HG03432 (cell line): ENCODE measurements around the gene PARD3.
"Not testable (repeated sequence)": the region's sequence is repeated elsewhere in the genome, so short reads cannot be mapped to it uniquely, and the experiment has no call there.

ENCODE experiments used
- ATAC-seq: cut with Tn5 transposase; IDR thresholded peaks from one replicate; pipeline ENCODE4 v1.9.1; 2021; ENCODE audit warnings: mild to moderate bottlenecking, moderate library complexity; ENCODE audit not compliant: unreplicated experiment

The PARD3 gene

DNA sequence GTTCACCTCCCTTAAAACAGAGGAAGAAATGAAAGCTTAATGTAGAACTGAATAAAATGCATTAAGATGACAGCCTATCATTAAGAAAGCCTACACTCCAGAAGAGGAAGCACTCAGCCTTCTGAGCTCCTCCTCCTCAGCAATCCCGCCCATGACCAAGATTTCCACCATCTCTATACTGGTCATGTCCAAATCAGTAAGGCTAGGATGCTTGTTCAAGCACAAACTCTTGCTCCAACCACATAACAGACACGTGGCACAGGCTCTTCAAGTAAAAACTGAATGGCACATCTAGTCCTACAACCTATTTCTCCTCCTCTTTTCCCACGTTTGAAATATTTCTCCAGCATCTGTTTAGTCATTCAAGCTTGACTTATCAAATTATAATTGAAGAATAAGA lies 454.1 kb downstream of the PARD3 start:
- ATAC-seq = no peak

DNA sequence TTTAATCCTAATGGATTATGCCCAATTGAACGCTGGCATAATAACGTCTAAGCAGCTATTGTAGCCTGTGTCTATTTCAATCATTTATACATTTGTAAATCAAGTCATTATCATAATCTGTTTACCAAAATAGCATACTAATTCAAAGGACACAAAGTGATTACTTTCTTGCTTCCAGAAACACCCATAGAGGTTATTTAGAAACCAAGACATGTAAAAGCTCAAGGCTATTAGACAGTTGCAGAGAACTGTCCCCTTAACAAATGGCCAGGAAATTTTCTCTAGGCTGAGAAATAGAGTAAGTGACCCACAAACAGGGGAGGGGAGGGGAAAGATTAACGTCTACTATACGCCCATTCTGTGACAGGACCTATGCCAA lies 455.7 kb downstream of the PARD3 start:
- ATAC-seq = no peak

DNA sequence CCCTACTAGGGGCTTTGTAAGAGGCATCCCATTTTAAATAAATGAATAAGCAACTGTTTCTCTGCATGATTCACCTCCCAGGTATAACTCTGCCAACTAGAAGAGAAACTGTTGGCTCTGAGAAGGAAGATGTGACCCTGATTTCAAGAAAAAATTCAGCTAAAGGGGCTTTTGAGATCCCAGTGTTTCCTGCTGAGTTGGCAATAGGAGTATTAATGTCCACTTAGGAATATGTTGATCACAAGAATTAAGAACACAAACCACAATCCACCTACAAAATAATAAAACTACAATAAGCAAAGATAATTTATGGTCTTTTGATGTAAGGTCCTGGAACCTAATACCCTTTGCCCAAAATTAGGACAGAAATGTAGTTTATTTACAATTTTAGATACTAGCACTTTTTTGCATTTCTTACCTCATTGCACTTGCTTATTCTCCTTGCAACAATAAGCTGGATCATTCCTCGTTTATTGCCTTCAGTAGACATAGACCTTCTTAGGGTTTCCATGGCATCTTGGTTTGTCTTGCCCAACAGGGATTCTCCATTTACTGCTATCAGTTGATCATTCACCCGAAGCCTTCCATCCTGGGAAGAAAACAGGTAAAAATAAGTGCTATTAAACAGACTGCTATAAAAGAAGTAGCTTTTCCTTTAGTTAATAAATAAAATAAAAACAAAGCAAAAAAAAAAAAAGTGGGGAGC lies 456.2 kb downstream of the PARD3 start:
- ATAC-seq = no peak

DNA sequence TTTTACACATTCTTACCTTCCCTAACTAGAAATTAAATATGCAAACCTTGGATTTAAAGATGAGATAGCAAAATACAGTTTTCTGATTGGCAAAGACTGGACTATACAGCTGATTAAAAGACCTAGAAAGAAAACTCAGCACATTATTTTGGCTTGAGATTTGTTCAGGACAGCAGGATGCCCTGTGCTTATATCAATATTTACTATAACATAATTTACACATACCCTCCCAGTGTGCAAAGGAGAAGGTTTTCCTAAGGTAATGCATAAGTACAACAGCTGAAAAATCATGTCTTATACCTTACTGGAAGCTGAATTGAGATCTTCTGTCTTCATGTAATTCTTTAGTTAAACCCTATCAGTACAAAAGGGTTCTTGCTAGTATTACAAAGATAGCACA lies 458.6 kb downstream of the PARD3 start:
- no peak for ATAC-seq

DNA sequence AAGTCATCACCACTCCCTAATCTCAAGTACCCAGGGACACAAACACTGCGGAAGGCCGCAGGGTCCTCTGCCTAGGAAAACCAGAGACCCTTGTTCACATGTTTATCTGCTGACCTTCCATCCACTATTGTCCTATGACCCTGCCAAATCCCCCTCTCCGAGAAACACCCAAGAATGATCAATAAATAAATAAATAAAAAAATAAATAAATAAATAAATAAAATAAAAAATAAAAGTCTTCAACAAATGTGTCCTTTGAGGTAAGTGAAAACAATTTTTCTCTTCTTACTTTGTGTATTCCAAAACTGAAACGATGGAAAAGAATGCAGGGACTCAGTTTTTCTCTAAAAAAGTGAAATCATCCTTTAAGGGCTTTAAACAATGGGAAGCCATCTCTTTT lies 461.6 kb downstream of the PARD3 start:
- ATAC-seq = not testable (repeated sequence)

DNA sequence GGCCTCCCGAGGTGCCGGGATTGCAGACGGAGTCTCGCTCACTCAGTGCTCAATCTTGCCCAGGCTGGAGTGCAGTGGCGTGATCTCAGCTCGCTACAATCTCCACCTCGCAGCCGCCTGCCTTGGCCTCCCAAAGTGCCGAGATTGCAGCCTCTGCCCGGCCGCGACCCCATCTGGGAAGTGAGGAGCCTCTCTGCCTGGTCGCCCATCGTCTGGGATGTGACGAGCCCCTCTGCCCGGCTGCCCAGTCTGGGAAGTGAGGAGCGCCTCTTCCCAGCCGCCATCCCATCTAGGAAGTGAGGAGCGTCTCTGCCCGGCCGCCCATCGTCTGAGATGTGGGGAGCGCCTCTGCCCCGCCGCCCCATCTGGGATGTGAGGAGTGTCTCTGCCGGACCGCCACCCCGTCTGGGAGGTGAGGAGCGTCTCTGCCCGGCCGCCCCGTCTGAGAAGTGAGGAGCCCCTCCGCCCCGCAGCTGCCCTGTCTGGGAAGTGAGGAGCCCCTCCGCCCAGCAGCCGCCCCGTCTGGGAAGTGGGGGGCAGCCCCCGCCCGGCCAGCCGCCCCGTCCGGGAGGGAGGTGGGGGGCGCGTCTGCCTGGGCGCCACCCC lies 462.4 kb downstream of the PARD3 start:
- ATAC-seq = not testable (repeated sequence)

DNA sequence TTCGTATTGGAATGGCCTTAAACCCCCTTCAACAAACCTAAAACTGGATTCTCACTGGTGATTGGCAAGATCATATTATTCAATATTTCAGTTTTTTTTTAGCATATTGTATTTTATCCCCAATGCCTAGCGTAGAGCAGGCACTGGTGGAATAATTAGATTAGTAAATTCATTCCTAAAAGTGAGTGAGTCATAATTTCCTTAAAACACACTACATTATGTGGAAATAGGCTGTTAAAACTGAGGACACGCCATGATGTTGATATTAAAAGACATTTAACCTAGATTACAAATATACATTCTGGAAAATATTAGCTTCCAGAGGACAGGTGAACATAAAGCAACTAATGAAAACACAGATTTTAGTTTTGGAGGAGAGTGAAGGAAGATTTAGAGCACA lies 463.9 kb downstream of the PARD3 start:
- ATAC-seq = no peak

DNA sequence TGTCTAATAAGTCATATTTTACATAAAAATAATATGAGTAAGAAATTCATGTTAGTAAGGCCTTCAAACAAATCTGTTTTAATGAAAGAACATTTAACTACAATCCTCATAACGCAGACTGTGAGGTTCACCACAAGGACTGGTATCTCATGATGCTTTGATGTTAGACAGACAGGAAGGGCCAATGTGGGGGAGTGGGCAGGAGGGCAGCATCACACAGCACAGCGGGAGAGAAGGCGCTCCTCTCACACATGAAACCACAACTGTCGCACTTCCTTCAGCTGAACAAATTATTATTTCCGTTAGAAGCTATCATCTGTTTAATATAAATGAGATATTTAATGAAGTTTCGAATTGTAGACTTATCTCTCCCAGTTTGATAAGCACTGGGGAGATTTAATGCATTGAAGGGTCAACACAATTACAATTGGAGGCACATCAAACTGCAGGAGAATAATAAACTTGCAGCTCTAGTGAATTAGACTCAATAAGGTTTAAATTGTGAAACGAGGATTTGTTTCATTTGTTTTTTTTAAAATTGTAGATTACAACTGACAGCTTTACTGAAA lies 466.1 kb downstream of the PARD3 start:
- no peak for ATAC-seq

DNA sequence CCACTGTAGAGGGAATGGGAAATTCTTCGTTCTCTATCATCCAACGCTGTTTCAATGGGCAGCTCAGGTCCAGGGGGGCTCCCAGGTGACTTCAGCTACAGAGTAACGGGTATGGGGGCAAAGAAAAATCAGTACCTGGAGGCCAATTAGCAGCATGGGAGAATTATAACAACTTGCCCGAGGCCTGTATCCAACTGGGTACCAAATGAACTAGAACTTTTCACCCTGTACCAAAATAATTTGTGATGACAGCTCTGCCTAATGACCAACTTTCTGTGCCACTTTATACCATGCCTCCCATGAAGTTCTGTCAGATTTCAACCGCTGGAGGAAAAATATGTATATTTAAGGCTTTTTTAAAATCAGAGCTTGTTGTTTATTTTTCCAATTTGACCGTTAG lies 467.1 kb downstream of the PARD3 start:
- no peak for ATAC-seq

DNA sequence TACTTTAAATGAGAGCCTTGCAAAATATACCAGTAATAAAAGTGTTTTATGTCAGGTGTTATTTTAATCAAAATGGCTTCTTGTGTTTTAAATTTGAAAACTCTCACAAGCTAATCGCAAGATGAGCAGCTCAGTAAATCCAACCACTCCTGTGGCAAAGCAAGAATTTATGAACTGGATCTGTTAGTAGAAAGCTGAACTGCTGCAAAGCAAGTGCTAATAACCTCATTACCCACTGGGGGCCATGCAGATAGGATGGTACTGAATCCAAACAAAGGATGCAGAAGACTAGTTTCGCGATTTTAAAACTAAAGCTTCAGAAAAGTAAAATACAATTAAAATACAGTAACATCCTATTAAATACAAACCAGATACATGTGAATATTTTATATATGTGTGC lies 468.0 kb downstream of the PARD3 start:
- ATAC-seq = no peak

DNA sequence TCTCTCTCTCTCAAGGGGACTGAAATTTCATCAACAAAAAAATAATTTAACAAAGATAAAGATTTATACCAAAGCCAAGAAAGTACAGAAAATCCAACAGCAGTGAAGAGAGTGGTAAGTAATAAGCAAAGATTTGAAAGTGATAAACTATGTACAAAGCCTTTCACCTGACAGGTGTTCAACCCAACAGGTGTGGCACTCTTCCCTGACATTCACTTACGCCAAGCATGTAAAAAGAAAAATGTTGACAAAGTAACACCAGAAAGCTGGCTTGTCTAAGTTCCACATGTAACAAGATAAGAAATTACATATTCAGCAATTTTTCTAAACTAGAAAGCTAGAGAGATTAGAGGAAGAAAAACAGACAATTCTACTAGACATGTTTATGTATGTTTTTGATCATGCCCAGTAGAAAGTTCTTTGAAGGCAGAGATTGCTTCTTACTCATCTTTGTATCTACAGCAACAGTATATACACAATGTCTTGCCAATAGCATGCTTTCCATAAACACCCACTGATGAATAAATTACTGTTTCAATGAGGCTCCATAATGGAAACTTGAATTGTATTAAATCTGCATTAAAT lies 468.5 kb downstream of the PARD3 start:
- no peak for ATAC-seq

DNA sequence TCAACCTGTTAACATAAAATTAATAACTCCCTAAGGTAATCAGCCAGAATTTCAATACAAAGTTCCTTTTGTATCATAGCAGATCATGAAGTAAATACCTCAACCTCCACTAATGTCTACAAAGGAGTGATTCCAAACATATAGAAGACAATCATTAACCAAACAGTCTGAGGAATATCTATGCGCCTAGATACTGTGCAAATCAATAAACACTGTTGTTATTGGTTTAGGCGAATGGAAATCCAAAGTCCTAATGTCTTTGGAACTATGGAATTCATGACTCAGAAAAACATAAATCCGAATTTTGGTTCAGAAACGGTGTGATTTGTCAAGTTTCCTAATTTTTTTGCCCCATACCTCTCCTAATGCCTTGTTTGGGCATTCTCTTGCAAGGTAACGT lies 469.7 kb downstream of the PARD3 start:
- ATAC-seq = no peak

DNA sequence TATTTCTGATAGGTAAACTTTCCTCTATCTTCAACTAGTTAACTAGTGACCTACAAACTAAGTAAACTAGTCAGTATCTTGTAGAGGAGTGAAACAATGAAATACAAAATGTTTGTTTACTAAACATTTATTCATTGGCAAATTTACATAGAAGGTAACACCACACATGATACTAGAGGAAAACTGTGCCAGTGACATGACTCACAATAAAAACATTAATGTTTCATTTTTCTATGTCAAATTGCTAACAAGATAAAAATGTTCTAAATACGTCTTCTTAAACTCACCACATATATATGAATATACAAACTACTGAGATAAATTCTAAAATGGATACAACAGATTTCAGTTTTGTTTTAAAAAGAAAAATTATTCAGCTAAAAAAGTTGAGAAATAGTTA lies 471.3 kb downstream of the PARD3 start:
- no peak for ATAC-seq

DNA sequence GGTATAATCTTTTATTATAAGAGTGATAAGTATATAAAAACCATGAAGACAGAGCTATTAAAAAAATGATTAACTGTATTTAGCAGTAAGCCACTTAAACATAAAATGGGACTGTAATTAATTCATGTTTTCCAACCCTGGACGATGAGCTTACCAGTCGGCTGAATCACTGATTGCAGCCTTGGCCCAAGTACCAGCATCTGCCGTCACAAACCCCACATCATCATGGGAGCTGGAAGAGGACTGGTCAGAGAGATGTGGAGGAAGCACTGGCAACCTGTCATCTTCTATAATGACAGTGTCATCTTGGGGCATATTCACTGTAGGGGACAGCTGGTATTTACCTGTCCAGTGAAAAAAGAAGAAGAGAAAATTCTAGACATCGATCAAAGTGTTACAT lies 473.6 kb downstream of the PARD3 start:
- ATAC-seq = no peak

DNA sequence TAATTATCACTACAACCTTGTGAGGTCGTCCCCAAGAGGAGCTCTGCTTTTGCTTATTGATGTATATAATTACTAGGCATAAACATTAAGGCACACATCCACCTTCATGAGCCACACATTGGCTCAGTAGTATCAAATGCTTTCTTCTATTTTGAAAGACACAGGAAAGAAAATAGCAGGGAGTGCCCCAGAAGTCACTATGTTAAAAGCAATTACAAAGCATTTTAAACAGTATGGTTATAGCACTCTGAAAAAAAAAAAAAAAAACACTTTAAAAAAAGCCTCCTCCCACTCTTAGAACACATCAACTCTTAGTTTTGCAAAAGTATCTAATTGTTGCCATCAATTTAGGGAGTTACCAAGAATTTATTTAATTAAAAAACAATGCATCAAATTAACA lies 474.2 kb downstream of the PARD3 start:
- ATAC-seq = no peak

DNA sequence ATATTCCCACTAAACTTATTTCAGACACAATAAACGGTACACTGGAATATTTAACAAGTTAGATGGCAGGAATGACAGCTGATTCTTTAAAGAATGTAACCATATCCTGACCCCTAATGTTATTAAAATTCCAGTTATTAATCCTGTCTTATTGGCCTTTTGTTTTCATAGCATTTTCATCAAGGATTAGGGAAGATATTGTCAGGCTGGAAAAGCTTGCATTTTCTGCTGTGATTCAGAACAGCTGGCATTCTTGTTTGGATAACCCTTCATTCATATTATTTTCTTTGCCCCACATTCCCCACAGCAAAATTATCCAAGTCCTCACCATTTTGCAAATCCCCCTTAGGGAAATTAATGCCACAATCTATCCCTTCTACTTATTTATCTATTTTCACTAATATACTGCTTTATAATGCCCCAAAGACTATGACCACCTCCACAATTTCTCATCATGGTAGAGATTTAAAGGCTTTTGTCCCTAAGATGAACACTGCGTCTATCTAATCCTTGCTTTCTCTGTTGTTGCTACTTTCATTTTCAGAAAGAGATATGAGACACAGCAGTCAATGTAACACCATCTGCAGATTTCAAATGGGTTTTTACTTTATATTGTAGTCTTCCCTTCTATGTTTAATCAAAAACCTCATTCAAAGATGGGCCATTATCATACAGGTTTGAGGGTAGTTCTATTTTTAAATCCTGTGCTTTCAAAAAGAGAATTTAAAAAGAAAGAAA lies 475.1 kb downstream of the PARD3 start:
- ATAC-seq = no peak

DNA sequence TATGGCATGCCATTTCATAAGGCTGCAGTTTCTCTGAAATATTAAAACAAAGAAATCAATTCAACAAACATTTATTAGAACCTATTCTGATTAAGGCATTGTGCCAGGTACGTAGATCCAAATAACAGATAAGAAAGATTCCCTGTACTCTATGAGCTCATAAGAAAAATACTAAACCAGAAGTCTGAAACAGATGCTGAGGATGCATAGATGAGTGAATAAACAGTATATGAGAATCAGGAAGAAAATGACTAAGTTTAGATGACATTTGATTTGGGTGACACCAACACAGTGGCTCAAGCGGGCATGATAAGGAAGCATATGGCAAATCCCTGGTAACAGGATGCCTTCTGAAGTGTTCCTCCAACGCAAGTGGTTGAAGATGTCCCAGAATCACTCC lies 477.2 kb downstream of the PARD3 start:
- no peak for ATAC-seq

DNA sequence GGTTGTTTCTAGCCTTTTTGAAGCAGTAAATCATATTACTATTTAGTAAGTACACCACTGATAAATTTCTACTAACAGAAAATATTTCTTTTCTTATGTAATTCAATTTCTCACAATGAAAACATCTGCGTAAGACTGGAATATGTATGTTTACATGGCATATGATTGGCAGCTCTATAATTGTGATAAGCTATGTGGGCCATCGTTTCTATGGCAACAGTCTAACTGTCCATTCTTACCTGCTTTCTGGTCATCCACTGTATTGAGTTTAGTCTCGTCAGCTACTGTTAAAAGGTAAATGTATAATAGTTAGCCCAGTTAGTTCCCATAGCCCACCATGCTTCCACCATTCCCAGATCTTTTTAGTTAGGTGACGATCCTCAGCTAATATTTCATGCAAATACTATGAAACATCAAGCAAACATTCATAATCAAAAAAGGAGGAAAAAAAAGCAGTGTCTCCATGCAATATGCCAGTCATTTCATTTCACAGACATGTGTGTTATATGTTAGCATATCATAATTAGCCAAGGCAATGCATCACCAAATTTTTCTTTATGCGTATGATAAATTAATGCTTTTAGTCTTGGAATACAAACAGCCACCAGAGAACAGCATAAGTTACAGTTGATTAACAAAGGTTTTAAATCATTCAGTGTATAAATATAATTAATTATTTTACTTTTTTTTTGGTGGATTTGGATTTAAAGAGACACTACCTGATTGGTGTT lies 479.0 kb downstream of the PARD3 start:
- ATAC-seq = no peak

DNA sequence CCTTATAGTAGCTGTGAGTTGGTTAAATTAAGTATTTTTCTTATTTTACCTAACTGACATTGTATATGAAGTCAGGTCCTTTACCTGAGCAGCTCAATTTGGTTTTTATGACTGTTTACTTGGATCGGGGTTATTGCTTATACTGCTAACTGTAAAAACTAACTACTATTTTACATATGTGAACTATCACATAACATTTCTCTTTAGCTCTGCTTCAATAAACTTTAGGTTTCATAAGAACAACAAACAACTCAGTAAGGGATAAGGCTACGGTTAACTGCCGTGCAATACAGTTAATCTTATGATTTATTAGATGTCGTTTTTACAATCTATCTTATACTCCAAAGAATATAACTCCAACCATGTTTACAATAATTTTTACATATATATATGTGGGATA lies 480.2 kb downstream of the PARD3 start:
- ATAC-seq = no peak

DNA sequence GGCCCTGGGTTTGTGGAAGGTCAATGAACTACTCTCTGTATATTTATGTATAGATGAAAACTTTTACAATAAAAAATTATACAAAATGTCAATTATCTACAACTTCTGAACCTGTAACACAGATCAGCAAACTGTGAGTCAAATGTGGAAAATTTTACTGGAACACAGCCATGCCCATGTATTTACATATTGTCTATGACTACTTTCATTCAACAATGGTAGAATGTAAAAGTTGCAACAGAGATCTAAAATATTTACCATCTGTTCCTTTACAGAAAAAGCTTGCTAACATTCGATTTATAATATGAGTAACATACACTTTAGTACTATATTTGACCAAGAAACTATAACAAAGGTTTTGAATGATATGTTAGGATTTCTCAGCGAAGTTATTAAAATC lies 481.6 kb downstream of the PARD3 start:
- ATAC-seq = no peak

DNA sequence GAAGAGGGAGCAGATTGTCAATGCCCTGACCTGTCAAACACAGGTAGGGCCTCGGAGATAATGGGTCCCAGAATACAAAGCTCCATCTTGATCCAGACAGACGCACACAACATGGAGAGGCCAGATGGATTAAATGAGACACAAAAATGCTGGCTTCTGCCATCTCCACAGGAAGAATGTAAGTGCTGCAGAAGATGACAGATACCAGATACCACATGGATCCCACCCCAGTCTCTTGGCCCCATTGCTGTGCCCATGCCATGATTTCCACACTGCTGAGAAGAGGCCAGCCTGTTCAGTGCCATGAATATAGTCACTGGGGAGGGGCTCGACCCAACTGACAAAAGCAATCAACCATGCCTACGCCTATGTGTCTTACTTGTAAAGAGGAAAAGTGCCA lies 487.9 kb downstream of the PARD3 start:
- ATAC-seq = no peak
